Stimulated activated CD4-positive, alpha-beta T cell treated with anti-CD3 and anti-CD28 coated beads, TNF-alpha, amount 100 ng/mL, for 24 hours (primary cell): ENCODE measurements around the gene IKBKG.
A peak's percentile ranks its signal among the peaks of the same experiment; 100 is the strongest.
"Not testable (repeated sequence)": the region's sequence is repeated elsewhere in the genome, so short reads cannot be mapped to it uniquely, and the experiment has no call there.

Experiments
- DNase-seq, 3 experiments: peaks; one replicate each; pipeline ENCODE4 v3.0.0-alpha.2; 2020; ENCODE audit warnings: low read depth in 3 of 3

Gene IKBKG

GRCh38 chrX:154525606-154526490 is 21.6 kb upstream of the IKBKG start:
- DNase-seq, result no peak

- peak in 1 of 3 experiments; percentile 66 for DNase-seq
Measured at GRCh38 chrX:154526901-154527675, 20.3 kb upstream of the IKBKG start.

- no peak for DNase-seq
Measured at GRCh38 chrX:154529206-154529612, 18.2 kb upstream of the IKBKG start.

GRCh38 chrX:154530286-154530685 is 17.1 kb upstream of the IKBKG start:
- no peak for DNase-seq

- no peak for DNase-seq
Measured at GRCh38 chrX:154531626-154532025, 15.8 kb upstream of the IKBKG start.

GRCh38 chrX:154532690-154533089 is 14.7 kb upstream of the IKBKG start:
- no peak for DNase-seq

GRCh38 chrX:154534526-154535322 is 12.7 kb upstream of the IKBKG start:
- peak; percentile 69 to 82 (median 70) for DNase-seq

GRCh38 chrX:154535892-154536291 is 11.5 kb upstream of the IKBKG start:
- DNase-seq, result no peak

GRCh38 chrX:154539077-154539476 is 8.3 kb upstream of the IKBKG start:
- DNase-seq, result no peak

GRCh38 chrX:154540365-154540764 is 7.1 kb upstream of the IKBKG start:
- not testable (repeated sequence) for DNase-seq

- DNase-seq, result no peak
Measured at GRCh38 chrX:154540897-154541535, 6.4 kb upstream of the IKBKG start.

GRCh38 chrX:154541589-154541895 is 5.9 kb upstream of the IKBKG start:
- DNase-seq, result no peak

- peak in 2 of 3 experiments; percentile 18 to 53 for DNase-seq
Measured at GRCh38 chrX:154541896-154542722, 5.3 kb upstream of the IKBKG start.

- DNase-seq, result no peak
Measured at GRCh38 chrX:154542723-154543424, 4.5 kb upstream of the IKBKG start.

- no peak for DNase-seq
Measured at GRCh38 chrX:154545673-154546274, 1.6 kb upstream of the IKBKG start.

GRCh38 chrX:154546354-154547244 is 821 bp upstream of the IKBKG start, which contains the start of gene G6PD:
G6PD (minus strand) TSS chrX:154546846; CDS start chrX:154546155, 691 bp downstream.
- peak; percentile 48 to 79 (median 59) for DNase-seq

- no peak for DNase-seq
Measured at GRCh38 chrX:154548028-154548316, 552 bp downstream of the IKBKG start.

- no peak for DNase-seq
Measured at GRCh38 chrX:154549766-154550165, 2.3 kb downstream of the IKBKG start.
